Measurements from ENCODE around the gene TBL3.
"Not testable (repeated sequence)": the region's sequence is repeated elsewhere in the genome, so short reads cannot be mapped to it uniquely, and the experiment has no call there.

Gene TBL3

DNA sequence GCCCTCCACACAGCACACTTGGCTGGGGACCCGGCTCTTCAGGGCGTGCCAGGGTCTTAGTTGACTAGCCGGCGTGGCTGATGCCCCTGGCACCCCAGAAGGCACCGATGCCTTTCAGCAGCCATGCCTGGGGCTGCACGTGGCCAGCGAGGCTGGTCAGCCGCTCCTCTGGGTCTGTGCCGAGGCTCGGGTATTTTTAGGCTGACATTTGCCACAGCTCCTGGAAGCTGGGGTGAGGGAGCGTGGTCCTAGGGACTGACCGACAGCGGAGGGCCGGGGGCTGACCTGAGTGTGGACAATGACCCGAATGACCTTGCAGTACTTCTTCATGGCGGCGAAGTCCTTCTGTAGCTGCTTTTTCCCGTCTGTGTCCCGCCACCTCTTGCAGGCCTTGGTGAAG is 21.3 kb upstream of the TBL3 start:
- no peak for DNase-seq
- Mint-ChIP-seq H3K4me3 (no peak overlapping the region), H3K27me3 (ENCODE audit: low read depth, poor library complexity) (peaks cover 4% of the 10 kb centered on the region), H3K36me3 (ENCODE audit: low read depth) (no peaks in the 10 kb centered on the region), H3K27ac (no peak overlapping the region), H3K4me1 (peaks cover 18% of the 10 kb centered on the region), H3K9me3 (no peaks in the 10 kb centered on the region)
- TF ChIP-seq, protein P1, sequence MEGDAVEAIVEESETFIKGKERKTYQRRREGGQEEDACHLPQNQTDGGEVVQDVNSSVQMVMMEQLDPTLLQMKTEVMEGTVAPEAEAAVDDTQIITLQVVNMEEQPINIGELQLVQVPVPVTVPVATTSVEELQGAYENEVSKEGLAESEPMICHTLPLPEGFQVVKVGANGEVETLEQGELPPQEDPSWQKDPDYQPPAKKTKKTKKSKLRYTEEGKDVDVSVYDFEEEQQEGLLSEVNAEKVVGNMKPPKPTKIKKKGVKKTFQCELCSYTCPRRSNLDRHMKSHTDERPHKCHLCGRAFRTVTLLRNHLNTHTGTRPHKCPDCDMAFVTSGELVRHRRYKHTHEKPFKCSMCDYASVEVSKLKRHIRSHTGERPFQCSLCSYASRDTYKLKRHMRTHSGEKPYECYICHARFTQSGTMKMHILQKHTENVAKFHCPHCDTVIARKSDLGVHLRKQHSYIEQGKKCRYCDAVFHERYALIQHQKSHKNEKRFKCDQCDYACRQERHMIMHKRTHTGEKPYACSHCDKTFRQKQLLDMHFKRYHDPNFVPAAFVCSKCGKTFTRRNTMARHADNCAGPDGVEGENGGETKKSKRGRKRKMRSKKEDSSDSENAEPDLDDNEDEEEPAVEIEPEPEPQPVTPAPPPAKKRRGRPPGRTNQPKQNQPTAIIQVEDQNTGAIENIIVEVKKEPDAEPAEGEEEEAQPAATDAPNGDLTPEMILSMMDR (IDR thresholded peaks at IDR 0.05) = no peak

GRCh38 chr16:1953734-1954133 is 18.1 kb upstream of the TBL3 start:
- no peak overlapping the region for H3K4me3 Mint-ChIP-seq
- TF ChIP-seq, protein P1 (IDR thresholded peaks at IDR 0.05) = no peak
- peaks cover 11% of the 10 kb centered on the region for H3K4me1 Mint-ChIP-seq
- no peaks in the 10 kb centered on the region for H3K36me3 Mint-ChIP-seq (ENCODE audit: low read depth)
- DNase-seq = no peak
- peaks cover 4% of the 10 kb centered on the region for H3K27me3 Mint-ChIP-seq (ENCODE audit: low read depth, poor library complexity)
- no peak overlapping the region for H3K27ac Mint-ChIP-seq
- peaks cover 4% of the 10 kb centered on the region for H3K9me3 Mint-ChIP-seq

DNA sequence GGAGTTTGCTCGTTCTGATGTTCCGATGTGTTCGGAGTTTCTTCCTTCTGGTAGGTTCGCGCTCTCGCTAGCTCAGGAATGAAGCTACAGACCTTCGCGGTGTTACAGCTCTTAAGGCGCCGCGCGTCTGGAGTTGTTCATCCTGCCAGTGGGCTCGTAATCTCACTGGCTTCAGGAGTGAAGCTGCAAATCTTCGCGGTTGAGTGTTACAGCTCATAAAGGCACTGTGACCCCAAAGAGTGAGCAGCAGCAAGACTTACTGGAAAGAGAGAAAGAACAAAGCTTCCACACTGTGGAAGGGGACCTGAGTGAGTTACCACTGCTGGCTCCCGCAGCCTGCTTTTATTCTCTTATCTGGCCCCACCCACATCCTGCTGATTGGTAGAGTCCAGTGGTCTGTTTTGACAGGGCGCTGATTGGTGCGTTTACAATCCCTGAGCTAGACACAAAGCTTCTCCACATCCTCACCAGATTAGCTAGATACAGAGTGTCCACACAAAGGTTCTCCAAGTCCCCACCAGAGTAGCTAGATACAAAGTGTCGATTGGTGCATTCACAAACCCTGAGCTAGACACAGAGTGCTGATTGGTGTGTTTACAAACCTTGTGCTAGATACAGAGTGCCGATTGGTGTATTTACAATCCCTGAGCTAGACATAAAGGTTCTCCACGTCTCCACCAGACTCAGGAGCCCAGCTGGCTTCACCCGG is 14.3 kb upstream of the TBL3 start:
- H3K4me3 Mint-ChIP-seq; DNase-seq; H3K27me3 Mint-ChIP-seq (ENCODE audit: low read depth, poor library complexity); H3K9me3 Mint-ChIP-seq; H3K27ac Mint-ChIP-seq: not testable (repeated sequence)
- Mint-ChIP-seq H3K4me1 (peaks cover 29% of the 10 kb centered on the region), H3K36me3 (ENCODE audit: low read depth) (peaks cover 11% of the 10 kb centered on the region)

DNA sequence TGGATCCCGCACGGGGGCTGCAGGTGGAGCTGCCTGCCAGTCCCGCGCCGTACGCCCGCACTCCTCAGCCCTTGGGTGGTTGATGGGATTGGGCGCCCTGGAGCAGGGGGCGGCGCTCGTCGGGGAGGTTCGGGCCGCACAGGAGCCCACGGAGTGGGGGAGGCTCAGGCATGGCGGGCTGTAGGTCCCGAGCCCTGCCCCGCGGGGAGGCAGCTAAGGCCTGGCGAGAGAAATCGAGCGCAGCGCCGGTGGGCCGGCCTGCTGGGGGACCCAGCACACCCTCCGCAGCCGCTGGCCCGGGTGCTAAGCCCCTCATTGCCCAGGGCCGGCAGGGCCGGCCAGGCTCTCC is 13.7 kb upstream of the TBL3 start:
- H3K4me3 Mint-ChIP-seq; H3K9me3 Mint-ChIP-seq; DNase-seq; H3K27ac Mint-ChIP-seq; H3K27me3 Mint-ChIP-seq (ENCODE audit: low read depth, poor library complexity): not testable (repeated sequence)
- H3K4me1 Mint-ChIP-seq = peaks cover 31% of the 10 kb centered on the region
- peaks cover 15% of the 10 kb centered on the region for H3K36me3 Mint-ChIP-seq (ENCODE audit: low read depth)

GRCh38 chr16:1958715-1959268 is 13.1 kb upstream of the TBL3 start:
- Mint-ChIP-seq H3K36me3 (ENCODE audit: low read depth) (peaks cover 21% of the 10 kb centered on the region), H3K4me1 (peaks cover 38% of the 10 kb centered on the region), H3K27me3 (ENCODE audit: low read depth, poor library complexity) (peaks cover 4% of the 10 kb centered on the region), H3K9me3 (peaks cover 4% of the 10 kb centered on the region), H3K27ac (no peak overlapping the region), H3K4me3 (peak overlapping the region; percentile 93)
- TF ChIP-seq, protein P1 (IDR thresholded peaks at IDR 0.05) = no peak
- no peak for DNase-seq

DNA sequence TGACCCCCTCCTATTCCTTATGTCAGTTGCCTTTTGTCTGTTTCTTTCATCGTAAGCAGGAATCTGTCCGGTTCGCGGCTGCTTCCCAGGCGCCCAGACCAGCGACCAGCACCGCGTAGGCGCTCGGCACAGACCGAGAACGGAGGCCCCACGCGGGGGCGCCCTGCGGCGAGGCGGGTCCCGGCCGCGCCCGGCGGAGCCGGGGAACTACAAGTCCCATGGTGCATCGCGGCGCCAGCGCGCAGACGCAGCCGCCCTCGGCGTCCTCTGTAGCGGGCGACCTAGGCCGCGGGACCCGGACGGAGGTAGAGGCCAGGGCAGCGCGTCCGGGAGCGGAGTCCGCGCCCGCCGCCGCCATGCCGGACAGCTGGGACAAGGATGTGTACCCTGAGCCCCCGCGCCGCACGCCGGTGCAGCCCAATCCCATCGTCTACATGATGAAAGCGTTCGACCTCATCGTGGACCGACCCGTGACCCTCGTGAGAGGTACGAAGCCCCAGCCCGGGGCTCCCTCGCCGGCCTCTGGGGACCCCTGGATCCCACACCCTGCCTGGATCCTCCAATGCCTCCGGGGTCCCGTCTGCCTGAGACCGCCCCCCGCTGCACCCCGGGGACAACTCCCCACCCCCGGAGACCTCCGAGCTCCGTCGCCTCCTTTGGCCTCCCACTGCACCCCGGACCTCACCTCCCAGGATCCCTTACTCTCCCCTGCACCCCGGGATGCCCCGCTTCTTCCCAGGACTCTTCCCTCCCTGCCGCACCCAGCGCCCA is 12.4 kb upstream of the TBL3 start, which contains the start of gene NDUFB10:
Gene NDUFB10, plus strand, starts transcription at position 270 of the 771 bp plus-strand sequence. Its CDS starts 87 bp downstream, at position 357.
- Mint-ChIP-seq H3K4me1 (peaks cover 42% of the 10 kb centered on the region), H3K27me3 (ENCODE audit: low read depth, poor library complexity) (peaks cover 4% of the 10 kb centered on the region), H3K9me3 (peaks cover 4% of the 10 kb centered on the region), H3K27ac (peak within 1 kb of the TSS; percentile 66), H3K4me3 (peak within 1 kb of the TSS; percentile 93), H3K36me3 (ENCODE audit: low read depth) (peaks cover 25% of the 10 kb centered on the region)
- DNase-seq = peak; percentile 96
- TF ChIP-seq, protein P1 (IDR thresholded peaks at IDR 0.05) = peak; percentile 26

Data from nephron progenitor cell (in vitro differentiated cells).